CD1c-positive myeloid dendritic cell (primary cell): ENCODE data around the gene ELAVL3.
"Not testable (repeated sequence)": the region's sequence is repeated elsewhere in the genome, so short reads cannot be mapped to it uniquely, and the experiment has no call there.

Experiments used
- DNase-seq: peaks from one replicate; pipeline ENCODE4 v3.0.0-alpha.2; 2016; ENCODE audit errors: extremely low spot score

The ELAVL3 gene

GRCh38 chr19:11435833-11436313 lies 45.0 kb downstream of the ELAVL3 start:
- peak; percentile 46 for DNase-seq

- DNase-seq: peak; percentile 100
These were observed 45.6 kb downstream of the ELAVL3 start, which contains the start of the genes ODAD3 and PRKCSH for GRCh38 chr19:11435057-11435832. ODAD3 (minus strand) TSS chr19:11435121; CDS start chr19:11435016, 105 bp downstream. PRKCSH (plus strand) TSS chr19:11435635; CDS start chr19:11436118, 483 bp downstream.

GRCh38 chr19:11434703-11435056 lies 46.2 kb downstream of the ELAVL3 start:
- DNase-seq: no peak

- not testable (repeated sequence) for DNase-seq
These were observed 47.3 kb downstream of the ELAVL3 start for GRCh38 chr19:11433526-11433925.

GRCh38 chr19:11426656-11427055 lies 54.2 kb downstream of the ELAVL3 start:
- DNase-seq: no peak

- DNase-seq: no peak
These were observed 55.0 kb downstream of the ELAVL3 start for GRCh38 chr19:11425719-11426457.

- DNase-seq: no peak
These were observed 57.1 kb downstream of the ELAVL3 start for GRCh38 chr19:11423791-11424181.

- no peak for DNase-seq
These were observed 57.6 kb downstream of the ELAVL3 start for GRCh38 chr19:11423164-11423790.

- peak; percentile 75 for DNase-seq
These were observed 58.4 kb downstream of the ELAVL3 start for GRCh38 chr19:11422163-11423065.

GRCh38 chr19:11421371-11422098 lies 59.3 kb downstream of the ELAVL3 start:
- peak; percentile 31 for DNase-seq

- peak; percentile 40 for DNase-seq
These were observed 60.1 kb downstream of the ELAVL3 start for GRCh38 chr19:11420429-11421370.

GRCh38 chr19:11418549-11419506 lies 62.0 kb downstream of the ELAVL3 start, which contains the start of gene RGL3:
RGL3 (minus strand) TSS chr19:11419314; CDS start chr19:11419278, 36 bp downstream.
- peak; percentile 48 for DNase-seq

- DNase-seq: no peak
These were observed 62.7 kb downstream of the ELAVL3 start for GRCh38 chr19:11418094-11418548.

GRCh38 chr19:11416346-11417052 lies 64.3 kb downstream of the ELAVL3 start:
- no peak for DNase-seq

GRCh38 chr19:11414544-11414943 lies 66.3 kb downstream of the ELAVL3 start:
- no peak for DNase-seq

GRCh38 chr19:11410682-11411081 lies 70.2 kb downstream of the ELAVL3 start:
- no peak for DNase-seq

- no peak for DNase-seq
These were observed 72.3 kb downstream of the ELAVL3 start for GRCh38 chr19:11408591-11408990.
